ENCODE measurements around the gene HPSE. TPM values are rescaled to one million over a fixed set of nuclear protein-coding genes. Genes with fewer than 3 reads are reported as not detected.

HPSE gene
- total RNA-seq, 1 experiment from 2014 or later = 12.6 TPM

GRCh38 chr4:83315341-83315870 is 19.2 kb downstream of the HPSE start:
- Histone ChIP-seq H3K27me3 (ENCODE audit: insufficient read depth, low read length) (no peaks in the 10 kb centered on the region), H3K9ac (ENCODE audit: low read length) (no peak overlapping the region), H3K4me3 (replicated peaks in 1 of 2; ENCODE audit: low read depth in 1 of 2, low read length in 2 of 2) (no peak overlapping the region), H3K36me3 (ENCODE audit: control insufficient read depth in 1 of 2, insufficient read depth in 2 of 2, low read length in 2 of 2) (no peaks in the 10 kb centered on the region), H4K20me1 (ENCODE audit: insufficient read depth) (no peaks in the 10 kb centered on the region), H3K9me3 (ENCODE audit: control insufficient read depth in 1 of 2, insufficient read depth in 1 of 2, low read depth in 1 of 2, low read length in 2 of 2) (no peaks in the 10 kb centered on the region), H3K4me2 (ENCODE audit: low read length) (no peak overlapping the region), H3K27ac (ENCODE audit: low read depth, low read length) (no peak overlapping the region), H2AFZ (ENCODE audit: low read depth, low read length, poor library complexity, severe bottlenecking) (no peak overlapping the region), H3K4me1 (ENCODE audit: control insufficient read depth in 1 of 2, insufficient read depth in 2 of 2, low read length in 2 of 2) (no peaks in the 10 kb centered on the region), H3K79me2 (ENCODE audit: insufficient read depth, low read length) (no peaks in the 10 kb centered on the region), H3K9me2 (ENCODE audit: insufficient read depth) (no peaks in the 10 kb centered on the region)
- TF ChIP-seq, protein P1, sequence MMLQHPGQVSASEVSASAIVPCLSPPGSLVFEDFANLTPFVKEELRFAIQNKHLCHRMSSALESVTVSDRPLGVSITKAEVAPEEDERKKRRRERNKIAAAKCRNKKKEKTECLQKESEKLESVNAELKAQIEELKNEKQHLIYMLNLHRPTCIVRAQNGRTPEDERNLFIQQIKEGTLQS (IDR thresholded peaks at IDR 0.05) = no peak
- TF ChIP-seq EGR1 (IDR thresholded peaks at IDR 0.05; ENCODE audit: low read depth) (no peak), FOSL1 (IDR thresholded peaks at IDR 0.05; ENCODE audit: low read depth) (no peak), REST (IDR thresholded peaks at IDR 0.05; ENCODE audit: low read depth) (no peak), POLR2AphosphoS5 (IDR thresholded peaks at IDR 0.05; ENCODE audit: low read depth, low read length) (no peak), CTCF (IDR thresholded peaks at IDR 0.05 in 2 of 3, conservative IDR thresholded peaks at IDR 0.05 in 1 of 3; ENCODE audit: borderline replicate concordance in 1 of 3, insufficient read depth in 1 of 3, low read depth in 2 of 3, low read length in 2 of 3) (no peak)
- no TSS peak for BruUV-seq (replicated peaks)
- DNase-seq (ENCODE audit: low read depth, low spot score) (no peak), ATAC-seq (no peak)
- RAD21 ChIA-PET (ENCODE audit: low non-redundant PET in 1 of 2, low total read pairs in 2 of 2, uncharacterized antibody in 2 of 2, unreplicated experiment in 2 of 2) = no interaction called here
- CTCF ChIA-PET = no interaction called here
- POLR2A ChIA-PET = no interaction called here
- intact Hi-C loops (cut with micrococcal nuclease) = no loop called here
